Muscle layer of colon (tissue), 2 donors: ENCODE measurements around the gene UNK.
A peak's percentile ranks its signal among the peaks of the same experiment; 100 is the strongest.
"Not testable (repeated sequence)": the region's sequence is repeated elsewhere in the genome, so short reads cannot be mapped to it uniquely, and the experiment has no call there.

ENCODE experiments used
- H3K27ac ChIP-seq: one replicate; pipeline ENCODE4 v1.7.0; 2013; ENCODE audit warnings: low read depth, mild to moderate bottlenecking, low read length, moderate library complexity
- H3K27me3 ChIP-seq, 2 donors: one replicate each; pipeline ENCODE4 v1.7.0; 2013; ENCODE audit warnings: low read length in 2 of 2, mild to moderate bottlenecking in 2 of 2; ENCODE audit not compliant: insufficient read depth in 2 of 2, control insufficient read depth in 1 of 2
- H3K36me3 ChIP-seq: one replicate; pipeline ENCODE4 v1.7.0; 2013; ENCODE audit warnings: mild to moderate bottlenecking, low read length; ENCODE audit not compliant: insufficient read depth
- H3K4me1 ChIP-seq: one replicate; pipeline ENCODE4 v1.7.0; 2013; ENCODE audit warnings: mild to moderate bottlenecking, low read length; ENCODE audit not compliant: insufficient read depth
- H3K4me3 ChIP-seq, 2 donors: one replicate each; pipeline ENCODE4 v1.7.0; 2013; ENCODE audit warnings: low read length in 2 of 2, low read depth in 1 of 2, mild to moderate bottlenecking in 1 of 2, moderate library complexity in 1 of 2
- H3K9ac ChIP-seq: one replicate; pipeline ENCODE4 v1.7.0; 2013; ENCODE audit warnings: low read length
- H3K9me3 ChIP-seq: one replicate; pipeline ENCODE4 v1.7.0; 2013; ENCODE audit warnings: mild to moderate bottlenecking, low read length
- donor health status: abdominal sarcoma.
- donor health status: Adenocarcinoma of cecum.

UNK gene

GRCh38 chr17:75845058-75845711 lies 60.6 kb downstream of the UNK start:
- peaks cover 34% of the 10 kb centered on the region for H3K4me1 ChIP-seq
- H3K9ac ChIP-seq = no peak overlapping the region
- no peak overlapping the region for H3K4me3 ChIP-seq
- H3K36me3 ChIP-seq = peaks cover 46% of the 10 kb centered on the region
- peak overlapping the region; percentile 43 for H3K27ac ChIP-seq
- no peaks in the 10 kb centered on the region for H3K9me3 ChIP-seq
- no peaks in the 10 kb centered on the region for H3K27me3 ChIP-seq

DNA sequence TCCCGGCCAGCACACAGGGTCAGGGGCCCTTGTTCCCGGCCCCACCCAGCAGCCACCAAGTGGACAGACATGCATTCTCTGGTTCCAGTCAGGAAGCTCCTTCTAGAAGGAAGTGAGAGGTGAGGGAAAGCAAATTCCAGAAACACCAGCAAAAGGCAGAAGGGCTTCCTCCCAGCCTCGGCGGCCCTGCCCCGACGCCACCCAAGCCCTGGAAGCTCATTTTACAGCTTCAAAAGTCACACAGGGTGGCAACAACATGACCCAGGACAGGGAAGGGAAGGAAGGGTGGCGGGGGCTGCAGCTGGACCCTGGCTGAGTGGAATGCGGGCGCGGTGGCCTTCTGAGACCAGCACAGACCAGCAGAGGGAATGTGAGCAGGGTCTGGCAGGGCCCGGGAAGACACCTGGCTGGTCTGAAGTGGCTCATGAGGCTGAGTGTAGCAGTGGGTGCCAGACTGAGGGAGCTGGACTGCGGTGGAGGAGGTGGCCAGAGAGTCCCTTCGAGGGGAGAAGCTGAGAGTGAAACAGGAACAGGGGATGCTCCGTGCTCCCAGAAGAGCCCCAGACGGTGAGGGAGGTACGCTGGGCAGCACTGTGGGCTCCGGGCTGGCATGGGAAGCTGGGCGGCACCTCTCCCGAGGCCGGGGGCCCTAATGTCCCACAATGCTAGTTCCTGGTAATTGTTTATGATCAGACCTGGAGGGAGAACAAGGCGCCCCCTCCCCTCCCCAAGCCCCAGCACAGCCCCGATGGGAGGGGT lies 61.5 kb downstream of the UNK start:
- Histone ChIP-seq H3K27ac (no peak overlapping the region), H3K36me3 (peaks cover 56% of the 10 kb centered on the region), H3K4me3 (no peak overlapping the region), H3K9ac (no peak overlapping the region), H3K27me3 (no peaks in the 10 kb centered on the region), H3K4me1 (peaks cover 42% of the 10 kb centered on the region), H3K9me3 (no peaks in the 10 kb centered on the region)

GRCh38 chr17:75846692-75847613 lies 62.3 kb downstream of the UNK start:
- Histone ChIP-seq H3K27me3 (no peaks in the 10 kb centered on the region), H3K9me3 (no peaks in the 10 kb centered on the region), H3K4me1 (peaks cover 50% of the 10 kb centered on the region), H3K36me3 (peaks cover 60% of the 10 kb centered on the region), H3K9ac (no peak overlapping the region), H3K27ac (no peak overlapping the region), H3K4me3 (no peak overlapping the region)

DNA sequence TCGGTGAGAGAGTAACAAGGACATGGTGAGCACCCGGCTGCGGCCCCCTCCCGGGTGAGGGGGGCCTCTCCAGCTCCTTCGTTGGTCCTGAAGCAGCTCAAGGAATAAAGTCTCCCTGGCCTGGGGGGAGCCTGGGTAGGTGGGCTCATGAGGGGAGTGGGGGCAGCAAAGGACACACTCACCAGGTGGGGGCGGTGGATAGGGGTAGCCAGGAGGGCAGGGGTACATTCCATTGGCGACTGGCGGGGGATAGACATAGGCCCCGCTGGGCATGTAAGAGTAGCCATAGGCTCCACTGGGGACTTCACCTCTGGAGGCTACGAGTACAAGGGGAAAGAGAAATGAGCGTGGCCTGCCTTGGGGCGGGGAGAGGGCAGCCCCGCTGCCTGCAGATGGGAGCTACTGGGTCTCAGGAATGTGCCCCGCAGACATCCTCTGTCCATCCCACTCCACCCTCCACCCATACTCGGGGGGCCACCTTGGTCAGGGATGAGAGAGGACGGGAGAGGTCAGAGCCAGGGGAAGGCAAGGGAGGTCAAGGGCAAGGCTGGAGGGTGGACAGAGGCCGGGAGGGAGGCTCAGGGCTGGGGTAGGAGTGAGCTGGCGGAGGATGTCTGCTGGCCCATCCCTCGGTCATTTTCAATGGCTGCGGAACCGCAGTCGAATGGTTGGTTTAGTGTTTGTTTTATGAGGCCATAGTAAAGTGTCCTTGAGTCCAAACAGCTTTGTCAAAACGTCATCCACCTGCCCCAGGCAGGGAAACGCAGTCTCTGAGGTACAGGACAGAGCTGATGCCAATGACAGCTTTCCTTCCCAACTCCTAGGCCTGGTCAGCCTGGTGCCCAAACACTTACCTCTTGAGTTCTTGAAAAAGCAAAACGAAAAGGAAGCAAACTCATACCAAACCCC lies 63.3 kb downstream of the UNK start:
- no peaks in the 10 kb centered on the region for H3K9me3 ChIP-seq
- H3K9ac ChIP-seq = no peak overlapping the region
- H3K4me3 ChIP-seq = no peak overlapping the region
- H3K27ac ChIP-seq = no peak overlapping the region
- peaks cover 60% of the 10 kb centered on the region for H3K36me3 ChIP-seq
- H3K27me3 ChIP-seq = no peaks in the 10 kb centered on the region
- H3K4me1 ChIP-seq = peaks cover 50% of the 10 kb centered on the region

DNA sequence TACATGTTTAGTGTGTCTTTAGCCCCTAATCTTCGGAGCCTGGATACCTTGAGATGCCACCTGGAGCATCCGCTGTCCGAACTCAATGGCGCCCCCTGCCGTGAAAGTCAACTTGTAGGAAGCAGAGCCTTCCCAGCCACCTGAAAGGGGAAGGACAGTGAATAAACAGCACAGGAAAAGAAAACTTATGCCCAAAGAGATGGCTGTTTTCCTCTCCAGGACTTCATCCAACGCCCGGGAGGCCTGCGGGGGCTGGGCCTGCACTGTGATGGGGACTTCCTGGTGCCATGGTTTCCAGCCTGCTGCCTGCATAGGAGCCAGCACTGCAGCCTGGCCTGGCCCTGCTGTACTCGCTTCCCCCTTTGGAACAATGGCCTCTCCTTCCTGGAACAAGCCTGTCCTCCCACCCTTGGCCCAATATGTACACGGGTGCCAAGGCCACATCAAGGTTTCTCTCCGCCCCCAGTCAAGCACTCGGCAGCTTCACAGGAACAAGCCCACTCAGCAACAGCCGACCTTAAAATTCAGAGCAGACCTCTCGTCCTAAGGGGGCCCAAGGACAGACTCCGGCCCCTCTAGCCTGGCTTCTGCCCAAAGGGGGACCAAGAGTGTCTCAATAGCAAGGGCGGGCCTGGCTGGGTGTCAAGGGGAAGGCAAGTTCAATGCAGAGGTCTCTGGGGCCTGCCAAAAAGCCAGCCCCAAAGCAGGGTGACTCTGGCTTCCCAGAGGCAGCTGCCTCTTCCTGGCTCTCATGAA lies 64.1 kb downstream of the UNK start:
- no peaks in the 10 kb centered on the region for H3K9me3 ChIP-seq
- peaks cover 60% of the 10 kb centered on the region for H3K36me3 ChIP-seq
- H3K4me1 ChIP-seq = peaks cover 59% of the 10 kb centered on the region
- H3K4me3 ChIP-seq = no peak overlapping the region
- no peaks in the 10 kb centered on the region for H3K27me3 ChIP-seq
- H3K27ac ChIP-seq = no peak overlapping the region
- no peak overlapping the region for H3K9ac ChIP-seq

DNA sequence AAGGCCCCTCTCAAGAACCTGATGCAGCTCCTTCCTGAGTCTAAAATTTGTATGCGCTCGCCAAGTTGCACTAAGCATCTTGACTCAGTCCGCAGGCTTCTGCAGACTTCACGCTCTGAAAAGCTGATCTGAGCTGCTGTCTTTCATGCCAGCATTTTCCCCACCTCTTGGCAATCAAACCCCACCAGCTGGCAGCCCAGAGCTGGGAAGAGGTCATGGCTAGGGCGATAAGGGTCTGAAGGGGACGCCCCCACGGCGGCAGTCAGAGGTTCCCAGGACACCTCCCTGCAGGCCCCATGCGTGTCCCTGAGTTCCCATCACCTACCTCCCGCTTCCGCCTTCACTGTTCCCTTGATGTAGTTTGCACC lies 64.7 kb downstream of the UNK start:
- H3K36me3 ChIP-seq = peaks cover 60% of the 10 kb centered on the region
- no peaks in the 10 kb centered on the region for H3K27me3 ChIP-seq
- no peak overlapping the region for H3K9ac ChIP-seq
- H3K9me3 ChIP-seq = no peaks in the 10 kb centered on the region
- no peak overlapping the region for H3K27ac ChIP-seq
- peaks cover 64% of the 10 kb centered on the region for H3K4me1 ChIP-seq
- H3K4me3 ChIP-seq = no peak overlapping the region

DNA sequence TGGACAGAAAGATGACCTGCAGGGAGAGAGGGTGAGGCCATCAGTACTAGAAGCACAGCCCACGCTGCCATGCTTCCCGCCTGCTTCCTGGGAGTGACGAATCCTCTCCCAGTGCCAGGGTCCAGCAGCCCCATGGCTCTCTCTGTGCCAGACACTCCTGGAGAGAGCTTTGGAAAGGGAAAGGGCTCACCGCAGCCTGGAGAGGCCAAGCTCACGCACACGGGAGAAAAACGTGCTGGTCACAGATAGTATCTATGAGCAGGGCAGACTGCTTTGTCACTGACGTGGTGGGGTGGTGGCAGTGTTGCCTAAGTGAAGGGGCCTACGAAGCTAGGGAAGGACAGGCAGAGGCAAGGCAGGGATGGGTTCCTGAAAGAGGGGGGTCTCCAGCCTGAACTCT lies 65.1 kb downstream of the UNK start:
- H3K9me3 ChIP-seq = no peaks in the 10 kb centered on the region
- H3K36me3 ChIP-seq = peaks cover 60% of the 10 kb centered on the region
- H3K4me3 ChIP-seq = no peak overlapping the region
- H3K9ac ChIP-seq = no peak overlapping the region
- H3K27me3 ChIP-seq = no peaks in the 10 kb centered on the region
- peaks cover 67% of the 10 kb centered on the region for H3K4me1 ChIP-seq
- H3K27ac ChIP-seq = no peak overlapping the region

DNA sequence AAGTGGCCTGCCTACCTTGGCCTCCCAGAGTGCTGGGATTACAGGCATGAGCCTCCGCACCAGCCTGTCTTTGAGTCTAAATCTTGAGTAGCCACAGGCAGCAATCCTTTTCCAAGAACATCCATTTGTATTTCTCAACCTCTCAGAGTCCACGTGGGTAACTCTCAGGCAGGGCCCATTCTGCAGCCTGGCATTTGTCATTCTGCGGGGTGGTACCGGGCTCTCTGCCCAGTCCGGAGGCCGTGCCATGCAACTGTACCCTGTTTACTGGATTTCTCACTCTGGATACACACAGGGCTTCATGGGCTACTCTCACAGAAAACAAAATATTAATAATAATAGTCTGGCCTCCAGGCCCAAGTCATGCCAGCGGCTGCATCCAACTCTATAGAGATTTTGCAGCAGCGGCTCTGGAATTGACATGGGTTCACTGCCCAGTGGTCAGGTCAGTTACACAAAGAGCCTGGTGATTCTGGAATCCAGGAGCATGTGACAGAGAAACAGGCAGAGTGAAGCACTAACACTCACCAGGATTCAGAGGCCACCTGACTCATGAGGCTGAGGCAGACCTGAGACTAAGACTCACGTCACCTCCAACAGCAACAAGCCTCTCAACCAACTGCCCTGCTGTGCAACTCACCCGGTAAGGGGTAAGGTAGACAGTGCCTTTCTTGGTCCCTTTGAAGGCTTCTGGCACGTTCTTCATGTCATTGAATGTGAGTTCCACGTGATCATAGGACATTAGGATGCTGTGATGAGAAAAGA lies 66.5 kb downstream of the UNK start:
- peaks cover 54% of the 10 kb centered on the region for H3K36me3 ChIP-seq
- no peak overlapping the region for H3K9ac ChIP-seq
- H3K4me3 ChIP-seq = no peak overlapping the region
- H3K9me3 ChIP-seq = no peaks in the 10 kb centered on the region
- H3K4me1 ChIP-seq = peaks cover 54% of the 10 kb centered on the region
- H3K27me3 ChIP-seq = no peaks in the 10 kb centered on the region
- peak overlapping the region; percentile 78 for H3K27ac ChIP-seq

DNA sequence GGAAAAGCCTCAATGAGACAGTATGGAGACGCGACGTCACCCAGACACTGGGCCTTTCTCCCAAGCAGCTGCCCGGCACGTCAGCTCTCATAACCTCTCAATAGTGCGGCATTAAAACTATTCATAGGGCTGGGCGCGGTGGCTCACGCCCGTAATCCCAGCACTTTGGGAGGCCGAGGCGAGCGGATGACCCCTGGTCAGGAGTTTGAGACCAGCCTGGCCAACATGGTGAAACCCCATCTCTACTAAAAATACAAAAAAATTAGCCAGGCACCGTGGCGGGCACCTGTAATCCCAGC lies 67.0 kb downstream of the UNK start:
- Histone ChIP-seq H3K36me3 (peaks cover 49% of the 10 kb centered on the region), H3K27ac (peak overlapping the region; percentile 78), H3K4me1 (peaks cover 56% of the 10 kb centered on the region)
- H3K9me3 ChIP-seq, H3K4me3 ChIP-seq, H3K27me3 ChIP-seq, H3K9ac ChIP-seq: not testable (repeated sequence)

- peaks cover 31% of the 10 kb centered on the region for H3K36me3 ChIP-seq
- no peaks in the 10 kb centered on the region for H3K9me3 ChIP-seq
- H3K27me3 ChIP-seq = no peaks in the 10 kb centered on the region
- H3K4me1 ChIP-seq = peaks cover 49% of the 10 kb centered on the region
- peak overlapping the region in 1 of 2 donors; percentile 11 for H3K4me3 ChIP-seq
- H3K27ac ChIP-seq = peak overlapping the region; percentile 56
- H3K9ac ChIP-seq = no peak overlapping the region
These were observed 68.8 kb downstream of the UNK start for GRCh38 chr17:75853433-75853832.
